ENCODE data around the gene EZR. TPM values are rescaled to one million over a fixed set of nuclear protein-coding genes. Genes with fewer than 3 reads are reported as not detected.

The EZR gene
- total RNA-seq, 2 donors from 2014 or later: 161 to 197 TPM

- Histone ChIP-seq H3K36me3 (peaks cover 81% of the 10 kb centered on the region), H3K27ac (peak overlapping the region; percentile 52 to 61), H3K9me3 (no peaks in the 10 kb centered on the region), H3K4me3 (no peak overlapping the region), H3K4me1 (peaks cover 0 to 45% of the 10 kb centered on the region in 2 donors), H3K27me3 (no peaks in the 10 kb centered on the region)
- DNase-seq (ENCODE audit: low spot score): no peak
- TF ChIP-seq CTCF (IDR thresholded peaks at IDR 0.05): no peak
Observed at GRCh38 chr6:158772851-158773371, 46.3 kb downstream of the EZR start.

GRCh38 chr6:158772172-158772571 lies 47.0 kb downstream of the EZR start:
- no peak for DNase-seq (ENCODE audit: low spot score)
- TF ChIP-seq CTCF (IDR thresholded peaks at IDR 0.05): no peak
- Histone ChIP-seq H3K9me3 (no peaks in the 10 kb centered on the region), H3K27me3 (no peaks in the 10 kb centered on the region), H3K4me1 (peaks cover 0 to 48% of the 10 kb centered on the region in 2 donors), H3K27ac (peak overlapping the region; percentile 52 to 61), H3K36me3 (peaks cover 84% of the 10 kb centered on the region), H3K4me3 (no peak overlapping the region)

GRCh38 chr6:158771399-158772152 lies 47.6 kb downstream of the EZR start:
- Histone ChIP-seq H3K4me1 (peaks cover 0 to 50% of the 10 kb centered on the region in 2 donors), H3K27ac (peak overlapping the region; percentile 61 to 70), H3K27me3 (no peaks in the 10 kb centered on the region), H3K9me3 (no peaks in the 10 kb centered on the region), H3K36me3 (peaks cover 86% of the 10 kb centered on the region), H3K4me3 (no peak overlapping the region)
- no peak for DNase-seq (ENCODE audit: low spot score)
- no peak for TF ChIP-seq CTCF (IDR thresholded peaks at IDR 0.05)

GRCh38 chr6:158770533-158771330 lies 48.4 kb downstream of the EZR start:
- Histone ChIP-seq H3K36me3 (peaks cover 86% of the 10 kb centered on the region), H3K27me3 (no peaks in the 10 kb centered on the region), H3K4me3 (no peak overlapping the region), H3K27ac (peak overlapping the region; percentile 61 to 70), H3K9me3 (no peaks in the 10 kb centered on the region), H3K4me1 (peaks cover 0 to 50% of the 10 kb centered on the region in 2 donors)
- peak; percentile 70 for DNase-seq (ENCODE audit: low spot score)
- TF ChIP-seq CTCF (IDR thresholded peaks at IDR 0.05): no peak

GRCh38 chr6:158769771-158770432 lies 49.3 kb downstream of the EZR start:
- Histone ChIP-seq H3K4me1 (peaks cover 0 to 50% of the 10 kb centered on the region in 2 donors), H3K27ac (peak overlapping the region; percentile 61 to 70), H3K36me3 (peaks cover 86% of the 10 kb centered on the region), H3K9me3 (no peaks in the 10 kb centered on the region), H3K4me3 (no peak overlapping the region), H3K27me3 (no peaks in the 10 kb centered on the region)
- peak; percentile 83 for DNase-seq (ENCODE audit: low spot score)
- no peak for TF ChIP-seq CTCF (IDR thresholded peaks at IDR 0.05)

Measured in right atrium auricular region (tissue), 2 donors.